HepG2 (cell line): ENCODE data around the gene CD96.
"Not testable (repeated sequence)": the region's sequence is repeated elsewhere in the genome, so short reads cannot be mapped to it uniquely, and the experiment has no call there.

Experiments
- ARNTL ChIP-seq: sonication (generic); formaldehyde crosslinking; IDR thresholded peaks from 2 replicates; pipeline ENCODE4 v1.4.0; 2020; ENCODE audit warnings: mild to moderate bottlenecking, missing genetic modification reagents
- DR1 ChIP-seq: sonication (generic); formaldehyde crosslinking; IDR thresholded peaks from 2 replicates; pipeline ENCODE4 v1.8.0; 2021; ENCODE audit warnings: mild to moderate bottlenecking, missing genetic modification reagents, inconsistent platforms
- JUN ChIP-seq: sonication (generic); formaldehyde crosslinking; IDR thresholded peaks from 2 replicates; pipeline ENCODE4 v1.4.0; 2020; ENCODE audit warnings: mild to moderate bottlenecking, missing genetic modification reagents
- MXD4 ChIP-seq: IDR thresholded peaks from 2 replicates; pipeline ENCODE4 v1.6.1; 2016; ENCODE audit warnings: mild to moderate bottlenecking, missing biosample characterization, missing genetic modification reagents
- ZBTB38 ChIP-seq: sonication (generic); formaldehyde crosslinking; IDR thresholded peaks from 2 replicates; pipeline ENCODE4 v1.5.1; 2020; ENCODE audit warnings: mild to moderate bottlenecking, missing genetic modification reagents
- TF ChIP-seq, protein P1 (sequence below), 2 experiments: IDR thresholded peaks; 2 replicates each; pipeline ENCODE4 v1.6.1; 2011 to 2012; ENCODE audit warnings: low read length in 2 of 2, borderline replicate concordance in 1 of 2, low read depth in 1 of 2, mild to moderate bottlenecking in 1 of 2, moderate library complexity in 1 of 2
- TF ChIP-seq, protein P2 (sequence below): sonication (generic); formaldehyde crosslinking; IDR thresholded peaks from 2 replicates; pipeline ENCODE4 v1.5.0; 2020; ENCODE audit warnings: mild to moderate bottlenecking, missing genetic modification reagents, moderate library complexity

DNA sequence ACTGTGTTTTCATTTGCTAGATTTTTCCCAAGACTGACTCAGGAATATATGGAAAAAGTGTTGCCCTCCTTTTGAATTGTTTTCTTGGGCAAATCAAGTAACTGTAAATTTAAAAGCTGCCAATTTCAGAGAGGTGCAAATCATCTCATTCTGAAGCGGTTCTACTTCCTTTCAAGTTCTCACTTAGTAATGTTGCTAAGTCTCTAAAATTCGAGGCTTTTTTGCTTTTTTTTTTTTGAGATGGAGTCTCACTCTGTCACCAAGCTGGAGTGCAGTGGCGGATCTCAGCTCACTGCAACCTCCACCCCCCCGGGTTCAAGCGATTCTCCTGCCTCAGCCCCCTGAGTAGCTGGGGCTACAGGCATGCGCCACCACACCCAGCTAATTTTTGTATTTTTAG, 130.5 kb downstream of the CD96 start:
- TF ChIP-seq ARNTL; DR1 (CRISPR knock-in tag); MXD4 (CRISPR knock-in tag); ZBTB38; JUN (CRISPR knock-in tag): not testable (repeated sequence)
- TF ChIP-seq, protein P1, sequence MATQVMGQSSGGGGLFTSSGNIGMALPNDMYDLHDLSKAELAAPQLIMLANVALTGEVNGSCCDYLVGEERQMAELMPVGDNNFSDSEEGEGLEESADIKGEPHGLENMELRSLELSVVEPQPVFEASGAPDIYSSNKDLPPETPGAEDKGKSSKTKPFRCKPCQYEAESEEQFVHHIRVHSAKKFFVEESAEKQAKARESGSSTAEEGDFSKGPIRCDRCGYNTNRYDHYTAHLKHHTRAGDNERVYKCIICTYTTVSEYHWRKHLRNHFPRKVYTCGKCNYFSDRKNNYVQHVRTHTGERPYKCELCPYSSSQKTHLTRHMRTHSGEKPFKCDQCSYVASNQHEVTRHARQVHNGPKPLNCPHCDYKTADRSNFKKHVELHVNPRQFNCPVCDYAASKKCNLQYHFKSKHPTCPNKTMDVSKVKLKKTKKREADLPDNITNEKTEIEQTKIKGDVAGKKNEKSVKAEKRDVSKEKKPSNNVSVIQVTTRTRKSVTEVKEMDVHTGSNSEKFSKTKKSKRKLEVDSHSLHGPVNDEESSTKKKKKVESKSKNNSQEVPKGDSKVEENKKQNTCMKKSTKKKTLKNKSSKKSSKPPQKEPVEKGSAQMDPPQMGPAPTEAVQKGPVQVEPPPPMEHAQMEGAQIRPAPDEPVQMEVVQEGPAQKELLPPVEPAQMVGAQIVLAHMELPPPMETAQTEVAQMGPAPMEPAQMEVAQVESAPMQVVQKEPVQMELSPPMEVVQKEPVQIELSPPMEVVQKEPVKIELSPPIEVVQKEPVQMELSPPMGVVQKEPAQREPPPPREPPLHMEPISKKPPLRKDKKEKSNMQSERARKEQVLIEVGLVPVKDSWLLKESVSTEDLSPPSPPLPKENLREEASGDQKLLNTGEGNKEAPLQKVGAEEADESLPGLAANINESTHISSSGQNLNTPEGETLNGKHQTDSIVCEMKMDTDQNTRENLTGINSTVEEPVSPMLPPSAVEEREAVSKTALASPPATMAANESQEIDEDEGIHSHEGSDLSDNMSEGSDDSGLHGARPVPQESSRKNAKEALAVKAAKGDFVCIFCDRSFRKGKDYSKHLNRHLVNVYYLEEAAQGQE (IDR thresholded peaks at IDR 0.05; ENCODE audit: borderline replicate concordance in 1 of 2, low read depth in 1 of 2, low read length in 2 of 2), result not testable (repeated sequence)
- TF ChIP-seq, protein P2, sequence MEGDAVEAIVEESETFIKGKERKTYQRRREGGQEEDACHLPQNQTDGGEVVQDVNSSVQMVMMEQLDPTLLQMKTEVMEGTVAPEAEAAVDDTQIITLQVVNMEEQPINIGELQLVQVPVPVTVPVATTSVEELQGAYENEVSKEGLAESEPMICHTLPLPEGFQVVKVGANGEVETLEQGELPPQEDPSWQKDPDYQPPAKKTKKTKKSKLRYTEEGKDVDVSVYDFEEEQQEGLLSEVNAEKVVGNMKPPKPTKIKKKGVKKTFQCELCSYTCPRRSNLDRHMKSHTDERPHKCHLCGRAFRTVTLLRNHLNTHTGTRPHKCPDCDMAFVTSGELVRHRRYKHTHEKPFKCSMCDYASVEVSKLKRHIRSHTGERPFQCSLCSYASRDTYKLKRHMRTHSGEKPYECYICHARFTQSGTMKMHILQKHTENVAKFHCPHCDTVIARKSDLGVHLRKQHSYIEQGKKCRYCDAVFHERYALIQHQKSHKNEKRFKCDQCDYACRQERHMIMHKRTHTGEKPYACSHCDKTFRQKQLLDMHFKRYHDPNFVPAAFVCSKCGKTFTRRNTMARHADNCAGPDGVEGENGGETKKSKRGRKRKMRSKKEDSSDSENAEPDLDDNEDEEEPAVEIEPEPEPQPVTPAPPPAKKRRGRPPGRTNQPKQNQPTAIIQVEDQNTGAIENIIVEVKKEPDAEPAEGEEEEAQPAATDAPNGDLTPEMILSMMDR (CRISPR knock-in tag), result not testable (repeated sequence)
